SK-N-SH (cell line): Measurements from ENCODE around the gene GNG12.

Experiments used
- CTCF ChIP-seq: fragments of 200-600 bp; sonication (generic); IDR thresholded peaks from 2 replicates; pipeline ENCODE4 v1.6.1; 2017; ENCODE audit warnings: antibody characterized with exemption, mild to moderate bottlenecking, moderate library complexity
- ELF1 ChIP-seq: IDR thresholded peaks from 2 replicates; pipeline ENCODE4 v1.4.0; 2012
- EP300 ChIP-seq, 2 experiments: IDR thresholded peaks; 2 replicates each; pipeline versions ENCODE4 v1.4.0 to v1.6.1; 2012; ENCODE audit warnings: borderline replicate concordance in 1 of 2, low read depth in 1 of 2, low read length in 1 of 2
- EZH2phosphoT487 ChIP-seq: fragments of 200-600 bp; sonication (generic); IDR thresholded peaks from 2 replicates; pipeline ENCODE4 v1.6.1; 2017; ENCODE audit warnings: low read depth, mixed run types, mild to moderate bottlenecking, antibody characterized with exemption, moderate library complexity, borderline replicate concordance
- GABPA ChIP-seq: IDR thresholded peaks from 2 replicates; pipeline ENCODE4 v1.4.0; 2012; ENCODE audit warnings: low read depth, mild to moderate bottlenecking
- MXI1 ChIP-seq: IDR thresholded peaks from 2 replicates; pipeline ENCODE4 v1.6.1; 2012; ENCODE audit warnings: mild to moderate bottlenecking, low read depth, low read length, improper control_type of control experiment
- POLR2AphosphoS5 ChIP-seq: IDR thresholded peaks from 2 replicates; pipeline ENCODE4 v1.6.1; 2012; ENCODE audit warnings: low read depth, low read length
- RAD21 ChIP-seq: IDR thresholded peaks from 2 replicates; pipeline ENCODE4 v1.6.1; 2012; ENCODE audit warnings: mild to moderate bottlenecking, low read length
- RCOR1 ChIP-seq: fragments of 150-350 bp; IDR thresholded peaks from 2 replicates; pipeline ENCODE4 v1.6.1; 2017; ENCODE audit warnings: antibody characterized with exemption, low read length
- REST ChIP-seq: IDR thresholded peaks from 2 replicates; pipeline ENCODE4 v1.6.1; 2012; ENCODE audit warnings: mild to moderate bottlenecking, low read depth, low read length, moderate library complexity
- RFX5 ChIP-seq: IDR thresholded peaks from 2 replicates; pipeline ENCODE4 v1.6.1; 2012; ENCODE audit warnings: mild to moderate bottlenecking, improper control_type of control experiment, low read length
- TEAD4 ChIP-seq: IDR thresholded peaks from 2 replicates; pipeline ENCODE4 v1.4.0; 2012; ENCODE audit warnings: mild to moderate bottlenecking, borderline replicate concordance; ENCODE audit not compliant: insufficient read depth
- USF1 ChIP-seq: IDR thresholded peaks from 2 replicates; pipeline ENCODE4 v1.4.0; 2012; ENCODE audit warnings: low read depth, borderline replicate concordance
- ZBTB33 ChIP-seq: IDR thresholded peaks from 2 replicates; pipeline ENCODE4 v1.4.0; 2012; ENCODE audit warnings: low read depth, borderline replicate concordance

GRCh38 chr1:67689267-67690017 lies 143.8 kb downstream of the GNG12 start:
- no peak for TF ChIP-seq MXI1
- no peak for TF ChIP-seq CTCF
- no peak for TF ChIP-seq EP300 (IDR thresholded peaks at IDR 0.05; ENCODE audit: borderline replicate concordance in 1 of 2, low read depth in 1 of 2, low read length in 1 of 2)
- TF ChIP-seq RAD21: no peak
- no peak for TF ChIP-seq POLR2AphosphoS5
- no peak for TF ChIP-seq GABPA
- no peak for TF ChIP-seq EZH2phosphoT487
- no peak for TF ChIP-seq ZBTB33
- TF ChIP-seq RFX5: no peak
- no peak for TF ChIP-seq REST
- TF ChIP-seq USF1: no peak
- TF ChIP-seq TEAD4: no peak
- no peak for TF ChIP-seq RCOR1
- no peak for TF ChIP-seq ELF1
